SK-N-SH treated with all-trans-retinoic acid at 6 μM for 48 hours (cell line): ENCODE measurements around the gene SRP14.

Experiments
- BACH2 ChIP-seq: fragments of 250-450 bp; sonication (Bioruptor Pico); IDR thresholded peaks from 2 replicates; pipeline ENCODE4 v1.9.0; 2021; ENCODE audit warnings: mild to moderate bottlenecking, borderline replicate concordance
- CREB5 ChIP-seq: fragments of 250-450 bp; sonication (Bioruptor Pico); IDR thresholded peaks from 2 replicates; pipeline ENCODE4 v1.5.1; 2020; ENCODE audit warnings: low read depth, mild to moderate bottlenecking, moderate library complexity
- ESRRG ChIP-seq: fragments of 250-450 bp; sonication (Bioruptor Pico); IDR thresholded peaks from 2 replicates; pipeline ENCODE4 v1.6.1; 2021; ENCODE audit warnings: mild to moderate bottlenecking
- PATZ1 ChIP-seq: fragments of 250-450 bp; sonication (Bioruptor Pico); IDR thresholded peaks from 2 replicates; pipeline ENCODE4 v1.8.0; 2020; ENCODE audit warnings: mild to moderate bottlenecking, moderate library complexity, borderline replicate concordance
- PPARA ChIP-seq: fragments of 250-450 bp; sonication (Bioruptor Pico); IDR thresholded peaks from 2 replicates; pipeline ENCODE4 v1.5.0; 2020; ENCODE audit warnings: mild to moderate bottlenecking, borderline replicate concordance
- ZFP3 ChIP-seq: fragments of 250-450 bp; sonication (Bioruptor Pico); IDR thresholded peaks from 2 replicates; pipeline ENCODE4 v1.5.0; 2020; ENCODE audit warnings: mild to moderate bottlenecking, moderate library complexity
- ZFP30 ChIP-seq: fragments of 450-650 bp; formaldehyde crosslinking; IDR thresholded peaks from 2 replicates; pipeline ENCODE4 v1.5.0; 2022; ENCODE audit warnings: mild to moderate bottlenecking, moderate library complexity
- ZNF565 ChIP-seq: fragments of 450-650 bp; formaldehyde crosslinking; conservative IDR thresholded peaks from 2 replicates; pipeline ENCODE4 v1.5.0; 2020; ENCODE audit warnings: low read depth, mild to moderate bottlenecking, moderate library complexity
- ZNF70 ChIP-seq: fragments of 450-650 bp; formaldehyde crosslinking; IDR thresholded peaks from 2 replicates; pipeline ENCODE4 v1.5.0; 2020; ENCODE audit warnings: mild to moderate bottlenecking, moderate library complexity
- ZNF8 ChIP-seq: fragments of 450-650 bp; formaldehyde crosslinking; IDR thresholded peaks from 2 replicates; pipeline ENCODE4 v1.5.0; 2020; ENCODE audit warnings: mild to moderate bottlenecking, moderate library complexity

- no peak for TF ChIP-seq PPARA
- TF ChIP-seq BACH2, result no peak
- TF ChIP-seq ESRRG (CRISPR knock-in tag), result no peak
- TF ChIP-seq ZNF70, result no peak
- TF ChIP-seq ZNF565, result no peak
- TF ChIP-seq ZFP30, result no peak
- no peak for TF ChIP-seq ZFP3
- TF ChIP-seq CREB5 (CRISPR knock-in tag), result no peak
- TF ChIP-seq PATZ1, result no peak
- TF ChIP-seq ZNF8 (CRISPR knock-in tag), result no peak
Measured at GRCh38 chr15:40054855-40055575, 16.0 kb upstream of the SRP14 start.
